Astrocyte (in vitro differentiated cells and primary cell): ENCODE measurements around the gene ZNF630. TPM values are rescaled to one million over a fixed set of nuclear protein-coding genes. Genes with fewer than 3 reads are reported as not detected.
A peak's percentile ranks its signal among the peaks of the same experiment; 100 is the strongest.
"Not testable (repeated sequence)": the region's sequence is repeated elsewhere in the genome, so short reads cannot be mapped to it uniquely, and the experiment has no call there.

Source experiments
- DNase-seq: peaks from one replicate; pipeline ENCODE4 v3.0.0-alpha.2; 2010; ENCODE audit warnings: low read depth
- FAIRE-seq: peaks from 2 replicates; lab custom pipeline; 2011; peaks lifted over from hg19 to GRCh38; lab: Jason Lieb, UNC
- H2AFZ ChIP-seq: 2 replicates; pipeline ENCODE4 v1.6.0; 2012; ENCODE audit warnings: low read depth, low read length, inconsistent platforms
- H3K27ac ChIP-seq: 2 replicates; pipeline ENCODE4 v1.5.1; 2011; ENCODE audit warnings: low read depth, low read length, inconsistent platforms
- H3K27me3 ChIP-seq: 2 replicates; pipeline ENCODE4 v1.6.0; 2011; ENCODE audit warnings: low read length, inconsistent platforms; ENCODE audit not compliant: insufficient read depth
- H3K36me3 ChIP-seq: 2 replicates; pipeline ENCODE4 v1.5.1; 2011; ENCODE audit warnings: low read length, inconsistent platforms; ENCODE audit not compliant: insufficient read depth
- H3K4me1 ChIP-seq: 2 replicates; pipeline ENCODE4 v1.5.1; 2011; ENCODE audit warnings: low read length, inconsistent platforms; ENCODE audit not compliant: insufficient read depth
- H3K4me2 ChIP-seq: 2 replicates; pipeline ENCODE4 v1.6.0; 2012; ENCODE audit warnings: low read length, inconsistent platforms
- H3K4me3 ChIP-seq: 2 replicates; pipeline ENCODE4 v1.5.1; 2011; ENCODE audit warnings: low read depth, mild to moderate bottlenecking, low read length, inconsistent platforms; ENCODE audit not compliant: insufficient read depth
- H3K79me2 ChIP-seq: 2 replicates; pipeline ENCODE4 v1.6.0; 2012; ENCODE audit warnings: mild to moderate bottlenecking, low read length, inconsistent platforms; ENCODE audit not compliant: insufficient read depth
- H3K9ac ChIP-seq: 2 replicates; pipeline ENCODE4 v1.6.0; 2012; ENCODE audit warnings: mild to moderate bottlenecking, low read length, inconsistent platforms
- H3K9me3 ChIP-seq: 2 replicates; pipeline ENCODE4 v1.5.1; 2012; ENCODE audit warnings: low read depth, mild to moderate bottlenecking, low read length, inconsistent platforms; ENCODE audit not compliant: insufficient read depth
- H4K20me1 ChIP-seq: 2 replicates; pipeline ENCODE4 v1.6.0; 2012; ENCODE audit warnings: low read length, inconsistent platforms; ENCODE audit not compliant: insufficient read depth
- H3K27ac Mint-ChIP-seq: one replicate; pipeline ENCODE4 v1.8.0; 2021; ENCODE audit warnings: mild to moderate bottlenecking, mixed read lengths; ENCODE audit not compliant: unreplicated experiment
- H3K27me3 Mint-ChIP-seq: one replicate; pipeline ENCODE4 v1.8.0; 2021; ENCODE audit warnings: low read depth, mixed read lengths; ENCODE audit not compliant: unreplicated experiment
- H3K36me3 Mint-ChIP-seq: one replicate; pipeline ENCODE4 v1.8.0; 2021; ENCODE audit warnings: low read depth, mixed read lengths; ENCODE audit not compliant: unreplicated experiment
- H3K4me1 Mint-ChIP-seq: one replicate; pipeline ENCODE4 v1.8.0; 2021; ENCODE audit warnings: low read depth, mixed read lengths; ENCODE audit not compliant: unreplicated experiment
- H3K4me3 Mint-ChIP-seq: one replicate; pipeline ENCODE4 v1.8.0; 2021; ENCODE audit warnings: mild to moderate bottlenecking, moderate library complexity, mixed read lengths; ENCODE audit not compliant: unreplicated experiment
- H3K9me3 Mint-ChIP-seq: one replicate; pipeline ENCODE4 v1.8.0; 2021; ENCODE audit warnings: mild to moderate bottlenecking, mixed read lengths; ENCODE audit not compliant: unreplicated experiment
- CTCF ChIP-seq: IDR thresholded peaks from 2 replicates; pipeline ENCODE4 v1.5.1; 2011; ENCODE audit warnings: low read depth, mild to moderate bottlenecking, inconsistent platforms, low read length, moderate library complexity; ENCODE audit not compliant: insufficient read depth
- EZH2 ChIP-seq: IDR thresholded peaks from 2 replicates; pipeline ENCODE4 v1.6.1; 2012; ENCODE audit warnings: mild to moderate bottlenecking, low read length, inconsistent platforms; ENCODE audit not compliant: insufficient read depth
- total RNA-seq: library from RNA; stranded (reverse); gene quantifications from 2 replicates; pipeline ENCODE4 v1.2.1, GENCODE V29; 2021

ZNF630 gene
- total RNA-seq, 1 donor from 2014 or later: 1.3 TPM

- no peaks in the 10 kb centered on the region for H4K20me1 ChIP-seq
- no peaks in the 10 kb centered on the region for H3K9me3 ChIP-seq
- H3K9me3 Mint-ChIP-seq: peaks cover 5% of the 10 kb centered on the region
- no peak overlapping the region for H3K4me3 Mint-ChIP-seq
- no peaks in the 10 kb centered on the region for H3K27me3 ChIP-seq
- H3K4me2 ChIP-seq: no peak overlapping the region
- DNase-seq (no peak), FAIRE-seq (peak; percentile 23)
- H3K79me2 ChIP-seq: no peaks in the 10 kb centered on the region
- TF ChIP-seq CTCF (no peak), EZH2 (no peak)
- no peaks in the 10 kb centered on the region for H3K4me1 Mint-ChIP-seq
- H2AFZ ChIP-seq: no peak overlapping the region
- no peak overlapping the region for H3K4me3 ChIP-seq
- H3K27ac Mint-ChIP-seq: no peak overlapping the region
- H3K36me3 ChIP-seq: no peaks in the 10 kb centered on the region
- H3K36me3 Mint-ChIP-seq: no peaks in the 10 kb centered on the region
- H3K9ac ChIP-seq: no peak overlapping the region
- no peaks in the 10 kb centered on the region for H3K27me3 Mint-ChIP-seq
- H3K27ac ChIP-seq: no peak overlapping the region
- H3K4me1 ChIP-seq: no peaks in the 10 kb centered on the region
These were observed 31.5 kb upstream of the ZNF630 start for GRCh38 chrX:48102874-48103374.

- no peak for FAIRE-seq
- H3K79me2 ChIP-seq: no peaks in the 10 kb centered on the region
- Mint-ChIP-seq H3K27ac (no peak overlapping the region), H3K9me3 (peaks cover 5% of the 10 kb centered on the region), H3K4me1 (no peaks in the 10 kb centered on the region), H3K36me3 (no peaks in the 10 kb centered on the region), H3K4me3 (no peak overlapping the region), H3K27me3 (no peaks in the 10 kb centered on the region)
- H3K4me2 ChIP-seq: no peak overlapping the region
- DNase-seq: no peak
- TF ChIP-seq CTCF (no peak), EZH2 (no peak)
- no peaks in the 10 kb centered on the region for H4K20me1 ChIP-seq
- H3K36me3 ChIP-seq: no peaks in the 10 kb centered on the region
- H3K27ac ChIP-seq: no peak overlapping the region
- H3K4me1 ChIP-seq: no peaks in the 10 kb centered on the region
- no peak overlapping the region for H2AFZ ChIP-seq
- H3K9me3 ChIP-seq: no peaks in the 10 kb centered on the region
- no peak overlapping the region for H3K4me3 ChIP-seq
- H3K9ac ChIP-seq: no peak overlapping the region
- no peaks in the 10 kb centered on the region for H3K27me3 ChIP-seq
These were observed 30.0 kb upstream of the ZNF630 start for GRCh38 chrX:48101443-48101842.

- FAIRE-seq, DNase-seq, H3K36me3 Mint-ChIP-seq, H3K4me1 ChIP-seq, H3K4me1 Mint-ChIP-seq, H3K9ac ChIP-seq, H3K4me3 Mint-ChIP-seq, H3K9me3 ChIP-seq, H3K27me3 ChIP-seq, H3K27me3 Mint-ChIP-seq, H3K36me3 ChIP-seq, H3K9me3 Mint-ChIP-seq, H3K4me3 ChIP-seq, H4K20me1 ChIP-seq, H2AFZ ChIP-seq, H3K27ac ChIP-seq, H3K79me2 ChIP-seq, H3K4me2 ChIP-seq, H3K27ac Mint-ChIP-seq: not testable (repeated sequence)
These were observed 21.1 kb upstream of the ZNF630 start for GRCh38 chrX:48092558-48092957.
